Neuron (in vitro differentiated cells): ENCODE data around the gene CUX1.
"Not testable (repeated sequence)": the region's sequence is repeated elsewhere in the genome, so short reads cannot be mapped to it uniquely, and the experiment has no call there.

Experiments used
- H2AFZ ChIP-seq: one replicate; pipeline ENCODE4 v1.6.1; 2013; ENCODE audit warnings: low read depth, mild to moderate bottlenecking, inconsistent platforms, low read length, moderate library complexity
- H3K27me3 ChIP-seq: one replicate; pipeline ENCODE4 v1.6.1; 2013; ENCODE audit warnings: low read length; ENCODE audit not compliant: insufficient read depth
- H3K36me3 ChIP-seq: one replicate; pipeline ENCODE4 v1.6.1; 2013; ENCODE audit warnings: low read length; ENCODE audit not compliant: insufficient read depth
- H3K4me1 ChIP-seq: one replicate; pipeline ENCODE4 v1.6.1; 2013; ENCODE audit warnings: low read length; ENCODE audit not compliant: insufficient read depth
- H3K4me3 ChIP-seq: 2 replicates; pipeline ENCODE4 v1.5.1; 2013; ENCODE audit warnings: mild to moderate bottlenecking, low read length, moderate library complexity
- H3K9me3 ChIP-seq: one replicate; pipeline ENCODE4 v1.6.1; 2013; ENCODE audit warnings: low read length

Gene CUX1

DNA sequence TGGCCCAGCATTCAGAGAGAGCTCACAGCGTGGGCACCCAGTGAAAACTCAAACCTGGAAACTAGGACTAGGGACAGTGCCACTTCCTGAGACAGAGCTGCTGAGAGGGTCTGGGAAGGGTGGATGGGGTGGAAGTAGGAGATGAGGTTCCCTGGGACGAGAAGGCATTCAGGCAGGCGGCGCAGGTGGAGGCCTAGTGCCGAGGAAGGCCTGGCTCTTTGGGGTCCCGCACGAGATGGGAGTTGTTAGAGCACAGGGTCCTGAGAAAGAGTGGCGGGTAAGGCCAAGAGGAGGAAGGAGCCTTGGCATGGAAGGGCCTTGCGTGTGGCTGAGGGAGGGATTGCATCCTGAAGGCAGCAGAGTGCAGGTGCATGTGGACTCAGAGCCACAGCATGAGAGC is 339.4 kb downstream of the CUX1 start:
- H3K4me3 ChIP-seq: no peak overlapping the region
- H3K36me3 ChIP-seq: peaks cover 24% of the 10 kb centered on the region
- no peak overlapping the region for H2AFZ ChIP-seq
- no peaks in the 10 kb centered on the region for H3K27me3 ChIP-seq
- H3K4me1 ChIP-seq: peaks cover 7% of the 10 kb centered on the region
- H3K9me3 ChIP-seq: peaks cover 2% of the 10 kb centered on the region

- Histone ChIP-seq H3K36me3 (peaks cover 14% of the 10 kb centered on the region), H3K9me3 (no peaks in the 10 kb centered on the region), H3K4me3 (no peak overlapping the region), H2AFZ (no peak overlapping the region), H3K27me3 (no peaks in the 10 kb centered on the region), H3K4me1 (peaks cover 9% of the 10 kb centered on the region)
These were observed 347.7 kb downstream of the CUX1 start for GRCh38 chr7:102165136-102165535.

DNA sequence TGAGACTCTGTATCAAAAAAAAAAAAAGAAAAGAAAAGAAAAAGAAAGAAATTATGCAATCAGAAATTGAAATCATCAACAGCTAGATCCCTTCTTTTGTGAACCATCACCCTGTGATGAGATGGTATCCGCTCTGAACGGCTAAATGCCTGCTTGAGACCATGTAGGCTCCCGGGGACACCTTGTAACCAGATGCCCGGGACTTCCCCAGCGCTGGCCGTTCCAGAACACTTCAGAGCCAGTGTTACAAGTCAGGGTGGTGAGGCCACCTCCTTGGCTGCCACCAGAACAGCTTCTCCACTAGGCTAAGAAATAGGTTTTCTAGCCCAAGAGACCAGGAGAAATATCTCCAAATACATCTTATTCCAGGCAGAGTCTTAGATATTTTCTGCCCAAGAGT is 349.8 kb downstream of the CUX1 start:
- no peaks in the 10 kb centered on the region for H3K27me3 ChIP-seq
- H2AFZ ChIP-seq: no peak overlapping the region
- H3K4me3 ChIP-seq: no peak overlapping the region
- peaks cover 17% of the 10 kb centered on the region for H3K36me3 ChIP-seq
- peaks cover 17% of the 10 kb centered on the region for H3K4me1 ChIP-seq
- no peaks in the 10 kb centered on the region for H3K9me3 ChIP-seq

GRCh38 chr7:102169651-102170392 is 352.4 kb downstream of the CUX1 start:
- Histone ChIP-seq H3K4me3 (peak overlapping the region; percentile 14), H3K36me3 (peaks cover 23% of the 10 kb centered on the region), H3K4me1 (peaks cover 17% of the 10 kb centered on the region), H2AFZ (no peak overlapping the region), H3K9me3 (no peaks in the 10 kb centered on the region), H3K27me3 (no peaks in the 10 kb centered on the region)

- Histone ChIP-seq H3K4me1 (peaks cover 17% of the 10 kb centered on the region), H3K4me3 (peak overlapping the region; percentile 14), H3K27me3 (no peaks in the 10 kb centered on the region), H2AFZ (no peak overlapping the region), H3K9me3 (no peaks in the 10 kb centered on the region), H3K36me3 (peaks cover 28% of the 10 kb centered on the region)
These were observed 353.1 kb downstream of the CUX1 start for GRCh38 chr7:102170393-102170970.

GRCh38 chr7:102173669-102174068 is 356.2 kb downstream of the CUX1 start:
- H3K9me3 ChIP-seq: no peaks in the 10 kb centered on the region
- H3K4me3 ChIP-seq: no peak overlapping the region
- no peak overlapping the region for H2AFZ ChIP-seq
- peaks cover 17% of the 10 kb centered on the region for H3K4me1 ChIP-seq
- H3K36me3 ChIP-seq: peaks cover 39% of the 10 kb centered on the region
- no peaks in the 10 kb centered on the region for H3K27me3 ChIP-seq

DNA sequence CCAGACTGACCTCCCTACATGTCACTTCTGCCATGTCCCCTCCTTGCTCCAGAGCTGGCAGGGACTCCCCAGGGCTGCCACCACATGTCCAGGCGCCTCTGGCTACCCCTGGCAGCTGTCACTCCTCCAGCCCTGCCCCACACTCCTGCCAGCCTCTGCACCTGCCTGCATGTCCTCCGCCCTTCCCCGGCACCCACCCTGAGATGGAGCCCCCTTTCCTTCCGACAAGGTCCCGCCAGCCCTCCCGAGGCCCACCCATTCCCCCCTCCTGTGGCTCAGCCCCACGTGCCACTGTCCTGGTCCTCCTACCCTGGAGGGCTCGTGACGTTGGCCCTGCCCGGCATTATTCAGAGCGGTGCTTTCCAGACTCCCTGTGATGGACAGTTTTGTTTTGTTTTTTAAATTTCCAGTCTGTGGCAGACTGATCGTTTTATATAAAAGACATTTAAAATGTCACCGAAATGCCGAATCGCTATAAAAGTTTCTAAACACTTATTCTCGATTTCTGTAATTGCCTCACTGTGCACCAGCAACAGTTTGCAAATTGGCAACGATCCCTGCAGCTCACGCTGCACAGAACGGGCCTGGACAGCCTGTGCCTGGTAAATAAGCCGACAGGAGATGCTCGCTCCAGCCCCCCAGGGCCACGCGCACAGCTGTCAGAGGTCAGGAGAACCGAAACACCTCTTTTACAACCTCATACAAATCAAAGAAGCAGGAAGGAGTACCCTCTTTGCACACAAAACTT is 358.2 kb downstream of the CUX1 start:
- peaks cover 45% of the 10 kb centered on the region for H3K36me3 ChIP-seq
- H3K4me1 ChIP-seq: peaks cover 3% of the 10 kb centered on the region
- H2AFZ ChIP-seq: no peak overlapping the region
- no peaks in the 10 kb centered on the region for H3K27me3 ChIP-seq
- no peak overlapping the region for H3K4me3 ChIP-seq
- no peaks in the 10 kb centered on the region for H3K9me3 ChIP-seq

DNA sequence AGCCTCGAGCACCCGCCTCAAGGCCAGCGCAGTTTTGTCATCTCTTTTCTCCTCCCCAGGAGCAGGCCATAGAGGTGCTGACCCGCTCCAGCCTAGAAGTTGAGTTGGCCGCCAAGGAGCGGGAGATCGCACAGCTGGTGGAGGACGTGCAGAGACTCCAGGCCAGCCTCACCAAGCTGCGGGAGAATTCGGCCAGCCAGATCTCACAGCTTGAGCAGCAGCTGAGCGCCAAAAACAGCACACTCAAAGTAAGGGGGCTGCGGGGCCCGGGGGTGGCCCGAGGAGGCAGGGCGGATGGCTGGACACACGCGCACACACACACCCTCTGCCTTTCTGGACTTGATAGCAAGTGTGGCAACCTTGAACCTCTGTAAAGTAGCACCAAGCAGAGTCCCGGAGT is 361.0 kb downstream of the CUX1 start:
- H3K27me3 ChIP-seq: no peaks in the 10 kb centered on the region
- peaks cover 43% of the 10 kb centered on the region for H3K36me3 ChIP-seq
- H3K9me3 ChIP-seq: no peaks in the 10 kb centered on the region
- H2AFZ ChIP-seq: no peak overlapping the region
- no peaks in the 10 kb centered on the region for H3K4me1 ChIP-seq
- no peak overlapping the region for H3K4me3 ChIP-seq

DNA sequence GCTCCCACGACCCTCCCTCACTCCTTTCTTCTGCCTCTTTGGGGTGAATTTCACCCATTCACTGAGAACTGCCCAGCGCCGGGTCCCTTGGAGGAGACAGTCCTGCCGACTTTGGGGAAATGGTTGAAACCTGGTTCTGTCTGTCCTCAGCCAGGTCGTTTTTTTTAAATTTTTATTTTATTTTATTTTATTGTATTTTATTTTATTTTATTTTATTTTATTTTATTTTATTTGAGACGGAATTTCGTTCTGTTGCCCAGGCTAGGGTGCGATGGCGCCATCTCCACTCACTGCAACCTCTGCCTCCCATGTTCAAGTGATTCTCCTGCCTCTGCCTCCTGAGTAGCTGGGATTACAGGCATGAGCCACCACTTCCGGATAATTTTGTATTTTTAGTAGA is 363.3 kb downstream of the CUX1 start:
- Histone ChIP-seq H3K27me3 (no peaks in the 10 kb centered on the region), H3K4me1 (no peaks in the 10 kb centered on the region), H3K36me3 (peaks cover 34% of the 10 kb centered on the region), H3K4me3 (no peak overlapping the region), H3K9me3 (no peaks in the 10 kb centered on the region), H2AFZ (no peak overlapping the region)

DNA sequence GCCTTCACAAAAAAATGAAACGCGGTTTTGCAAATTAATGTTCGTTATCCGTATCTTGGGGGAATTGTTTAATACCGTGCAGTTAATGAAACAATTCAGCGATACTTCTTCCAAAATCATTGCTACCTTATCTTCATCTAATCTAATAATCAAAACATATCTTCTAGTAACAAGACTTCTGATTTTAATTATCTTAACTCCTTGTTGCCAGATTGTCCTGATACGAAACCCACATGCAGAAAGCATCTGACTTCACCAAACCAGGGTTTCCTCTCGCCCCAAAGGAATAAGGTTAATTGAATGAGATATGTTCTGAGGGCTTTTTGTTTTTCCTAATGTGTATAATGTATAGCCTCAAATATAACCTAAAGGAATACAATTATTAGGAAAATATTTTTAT is 364.1 kb downstream of the CUX1 start:
- no peak overlapping the region for H2AFZ ChIP-seq
- no peak overlapping the region for H3K4me3 ChIP-seq
- no peaks in the 10 kb centered on the region for H3K9me3 ChIP-seq
- no peaks in the 10 kb centered on the region for H3K4me1 ChIP-seq
- peaks cover 40% of the 10 kb centered on the region for H3K36me3 ChIP-seq
- H3K27me3 ChIP-seq: no peaks in the 10 kb centered on the region

GRCh38 chr7:102182016-102182415 is 364.6 kb downstream of the CUX1 start:
- no peak overlapping the region for H3K4me3 ChIP-seq
- no peaks in the 10 kb centered on the region for H3K27me3 ChIP-seq
- H3K36me3 ChIP-seq: peaks cover 41% of the 10 kb centered on the region
- no peaks in the 10 kb centered on the region for H3K4me1 ChIP-seq
- H3K9me3 ChIP-seq: no peaks in the 10 kb centered on the region
- H2AFZ ChIP-seq: no peak overlapping the region

GRCh38 chr7:102183848-102184247 is 366.4 kb downstream of the CUX1 start:
- H2AFZ ChIP-seq, H3K4me1 ChIP-seq, H3K27me3 ChIP-seq, H3K4me3 ChIP-seq, H3K9me3 ChIP-seq: not testable (repeated sequence)
- peaks cover 28% of the 10 kb centered on the region for H3K36me3 ChIP-seq

DNA sequence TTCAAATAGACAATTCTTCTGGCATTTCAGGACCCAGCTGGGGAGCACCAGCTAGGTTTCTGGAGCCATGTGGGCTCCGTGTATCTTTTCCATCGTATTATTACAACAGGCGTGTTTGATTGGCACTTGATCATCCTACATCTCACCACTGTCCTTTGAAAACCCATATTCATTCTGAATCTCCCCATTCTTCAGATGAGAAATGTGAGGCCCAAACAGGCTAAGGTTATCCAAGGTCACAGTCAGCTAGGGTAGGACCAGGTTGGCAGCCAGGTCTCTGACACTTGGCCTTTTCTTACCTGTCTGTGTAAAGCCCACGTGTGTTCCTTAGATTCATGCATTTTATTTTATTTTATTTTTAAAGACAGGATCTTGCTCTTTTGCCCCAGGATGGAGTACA is 366.9 kb downstream of the CUX1 start:
- Histone ChIP-seq H3K4me3 (no peak overlapping the region), H3K9me3 (no peaks in the 10 kb centered on the region), H2AFZ (no peak overlapping the region), H3K36me3 (peaks cover 28% of the 10 kb centered on the region), H3K27me3 (no peaks in the 10 kb centered on the region), H3K4me1 (no peaks in the 10 kb centered on the region)
